Activated B cell treated with CpG ODN at 0.5 μM for 24 hours (primary cell): ENCODE measurements around the gene AREG. TPM values are rescaled to one million over a fixed set of nuclear protein-coding genes. Genes with fewer than 3 reads are reported as not detected.

Source experiments
- ATAC-seq: fragments of 200-7000 bp; cut with Tn5 transposase; one replicate; pipeline ENCODE4 v1.10.0; 2021; ENCODE audit warnings: low read depth, mild to moderate bottlenecking, moderate library complexity
- CTCF ChIA-PET: fragments of 350-600 bp; sonication (Branson Sonifier 250); formaldehyde crosslinking; loops from one replicate; lab custom pipeline; 2021; ENCODE audit warnings: antibody characterized with exemption; lab: Charles Lee
- POLR2A ChIA-PET: fragments of 350-600 bp; sonication (Branson Sonifier 250); formaldehyde crosslinking; loops from one replicate; lab custom pipeline; 2021; ENCODE audit warnings: antibody characterized with exemption; lab: Charles Lee
- DNase-seq: peaks from one replicate; pipeline ENCODE4 v3.0.0; 2022
- H3K27ac Mint-ChIP-seq: one replicate; pipeline ENCODE4 v1.8.0; 2020; ENCODE audit warnings: mixed read lengths
- H3K27me3 Mint-ChIP-seq: one replicate; pipeline ENCODE4 v1.8.0; 2021; ENCODE audit warnings: mixed read lengths
- H3K36me3 Mint-ChIP-seq: one replicate; pipeline ENCODE4 v1.8.0; 2021; ENCODE audit warnings: low read depth, mixed read lengths
- H3K4me1 Mint-ChIP-seq: one replicate; pipeline ENCODE4 v1.8.0; 2021; ENCODE audit warnings: mixed read lengths
- H3K4me3 Mint-ChIP-seq: one replicate; pipeline ENCODE4 v1.8.0; 2020; ENCODE audit warnings: mild to moderate bottlenecking, mixed read lengths
- H3K9me3 Mint-ChIP-seq: one replicate; pipeline ENCODE4 v1.8.0; 2020; ENCODE audit warnings: mixed read lengths
- intact Hi-C: fragments of 100-400 bp; cut with micrococcal nuclease; formaldehyde crosslinking; loops from one replicate; pipeline ENCODE4 v1.15.1; 2024
- total RNA-seq: library from RNA; stranded (reverse); gene quantifications from 2 replicates; pipeline ENCODE4 v1.2.3, GENCODE V29; 2022
- TF ChIP-seq, protein P1 (sequence below): fragments of 200-600 bp; IDR thresholded peaks from one replicate; pipeline ENCODE4 v1.8.0; 2022; ENCODE audit warnings: antibody characterized with exemption, mild to moderate bottlenecking

Gene AREG
- total RNA-seq, 1 donor from 2014 or later, result 2.1 TPM

DNA sequence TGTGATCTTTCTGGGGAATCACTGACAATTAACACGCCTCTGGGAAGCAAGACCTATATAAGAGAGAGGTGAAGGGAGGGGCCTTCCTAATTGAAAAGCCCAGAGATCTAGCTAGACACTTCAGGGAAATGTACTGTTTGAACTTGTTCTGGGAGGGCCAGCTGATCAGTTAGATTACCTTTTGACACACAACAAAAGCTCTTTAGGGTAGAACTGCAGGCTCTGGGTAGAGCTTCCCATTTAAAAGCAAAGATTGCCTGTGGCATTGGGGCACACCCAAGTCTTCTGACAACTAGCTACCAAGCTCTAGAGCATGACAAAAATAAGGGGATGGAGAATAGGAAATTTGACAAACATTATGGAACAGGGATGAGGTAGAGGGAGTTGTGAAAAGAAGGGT lies 26.3 kb downstream of the AREG start:
- TF ChIP-seq, protein P1, sequence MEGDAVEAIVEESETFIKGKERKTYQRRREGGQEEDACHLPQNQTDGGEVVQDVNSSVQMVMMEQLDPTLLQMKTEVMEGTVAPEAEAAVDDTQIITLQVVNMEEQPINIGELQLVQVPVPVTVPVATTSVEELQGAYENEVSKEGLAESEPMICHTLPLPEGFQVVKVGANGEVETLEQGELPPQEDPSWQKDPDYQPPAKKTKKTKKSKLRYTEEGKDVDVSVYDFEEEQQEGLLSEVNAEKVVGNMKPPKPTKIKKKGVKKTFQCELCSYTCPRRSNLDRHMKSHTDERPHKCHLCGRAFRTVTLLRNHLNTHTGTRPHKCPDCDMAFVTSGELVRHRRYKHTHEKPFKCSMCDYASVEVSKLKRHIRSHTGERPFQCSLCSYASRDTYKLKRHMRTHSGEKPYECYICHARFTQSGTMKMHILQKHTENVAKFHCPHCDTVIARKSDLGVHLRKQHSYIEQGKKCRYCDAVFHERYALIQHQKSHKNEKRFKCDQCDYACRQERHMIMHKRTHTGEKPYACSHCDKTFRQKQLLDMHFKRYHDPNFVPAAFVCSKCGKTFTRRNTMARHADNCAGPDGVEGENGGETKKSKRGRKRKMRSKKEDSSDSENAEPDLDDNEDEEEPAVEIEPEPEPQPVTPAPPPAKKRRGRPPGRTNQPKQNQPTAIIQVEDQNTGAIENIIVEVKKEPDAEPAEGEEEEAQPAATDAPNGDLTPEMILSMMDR, result no peak
- no peaks in the 10 kb centered on the region for H3K4me1 Mint-ChIP-seq
- no peak overlapping the region for H3K4me3 Mint-ChIP-seq
- no peak for DNase-seq
- no peaks in the 10 kb centered on the region for H3K36me3 Mint-ChIP-seq
- peaks cover 16% of the 10 kb centered on the region for H3K27me3 Mint-ChIP-seq
- POLR2A ChIA-PET, result no interaction called here
- no peaks in the 10 kb centered on the region for H3K9me3 Mint-ChIP-seq
- intact Hi-C loops, result no loop called here
- H3K27ac Mint-ChIP-seq, result no peak overlapping the region
- CTCF ChIA-PET, result no interaction called here
- no peak for ATAC-seq

DNA sequence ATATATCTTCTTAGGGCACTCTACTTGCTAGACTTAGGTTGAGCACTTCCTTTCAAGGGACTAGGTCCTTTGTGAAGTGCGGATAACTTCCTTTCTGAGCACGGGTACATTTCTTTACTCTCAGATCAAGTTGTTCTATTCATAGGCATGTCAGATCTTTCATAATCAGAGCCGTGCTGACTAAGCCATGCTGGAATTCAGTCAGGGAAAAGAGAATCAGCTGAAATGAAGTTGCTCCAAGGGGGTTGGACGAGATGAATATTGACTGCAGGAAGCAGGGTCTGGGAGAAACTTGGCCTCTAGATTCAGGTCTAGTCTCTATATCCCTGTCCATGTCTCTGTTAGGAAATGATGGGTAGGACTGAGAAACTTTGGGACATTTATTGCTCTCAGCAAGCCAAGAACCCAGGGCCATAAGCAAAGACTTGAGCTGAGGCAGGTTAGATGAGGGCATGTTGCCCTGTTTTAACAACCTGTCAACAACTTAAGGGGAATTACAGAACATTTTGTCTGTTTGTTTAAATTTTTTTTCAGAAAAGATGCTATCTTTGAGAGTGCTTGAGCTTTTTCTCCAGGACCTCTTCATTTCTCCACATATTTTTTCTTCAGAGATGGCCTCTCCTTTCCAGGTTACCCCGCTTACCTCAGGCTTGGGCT lies 28.3 kb downstream of the AREG start:
- Mint-ChIP-seq H3K27ac (no peak overlapping the region), H3K9me3 (no peaks in the 10 kb centered on the region), H3K4me1 (no peaks in the 10 kb centered on the region), H3K4me3 (no peak overlapping the region), H3K27me3 (peaks cover 18% of the 10 kb centered on the region), H3K36me3 (no peaks in the 10 kb centered on the region)
- ATAC-seq, result no peak
- no peak for DNase-seq
- TF ChIP-seq, protein P1, result no peak
- intact Hi-C loops, result no loop called here
- POLR2A ChIA-PET, result no interaction called here
- CTCF ChIA-PET, result interaction anchor here (0.6 kb wide), 1 partner anchor 31 kb away, joined by 3 read pairs; no protein-coding TSS in a partner anchor

DNA sequence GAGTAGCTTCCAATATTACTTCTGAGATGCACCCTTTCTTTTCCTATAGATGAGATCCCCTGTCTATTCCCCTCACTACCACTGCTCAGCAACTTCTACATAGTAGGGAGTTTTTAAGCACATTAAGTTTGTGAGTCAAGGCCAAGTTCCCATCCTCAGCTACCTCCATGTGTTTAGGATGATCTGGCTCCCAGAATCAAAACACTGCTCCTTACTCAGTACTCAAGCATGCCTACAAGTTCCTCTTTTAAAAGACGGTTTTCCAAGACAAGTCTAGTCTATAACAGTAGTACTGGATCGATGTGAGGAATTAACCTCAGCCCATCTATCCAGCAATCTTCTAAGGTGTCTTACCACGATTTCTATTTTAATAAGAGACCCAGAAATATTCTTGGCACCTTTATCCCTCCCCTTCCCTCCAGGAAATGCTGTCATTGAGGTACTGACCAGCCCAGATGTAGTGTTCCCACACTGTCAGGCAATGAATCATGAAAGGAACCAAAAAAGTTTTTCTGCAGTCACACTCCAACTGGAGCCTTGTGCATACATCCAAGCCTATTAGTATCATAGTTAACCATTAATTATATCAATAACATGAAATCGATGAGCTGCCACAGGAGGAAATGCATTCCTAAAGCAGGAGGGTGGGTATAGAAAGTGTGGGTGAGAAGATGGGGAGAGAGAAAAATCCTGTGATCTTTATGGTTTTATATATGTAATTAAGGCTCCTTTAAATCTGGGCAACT lies 29.6 kb downstream of the AREG start:
- ATAC-seq, result no peak
- ChIA-PET CTCF (no interaction called here), POLR2A (no interaction called here)
- Mint-ChIP-seq H3K27ac (no peak overlapping the region), H3K36me3 (no peaks in the 10 kb centered on the region), H3K27me3 (peaks cover 18% of the 10 kb centered on the region), H3K4me1 (no peaks in the 10 kb centered on the region), H3K9me3 (no peaks in the 10 kb centered on the region), H3K4me3 (no peak overlapping the region)
- intact Hi-C loops, result no loop called here
- no peak for DNase-seq
- TF ChIP-seq, protein P1, result no peak

DNA sequence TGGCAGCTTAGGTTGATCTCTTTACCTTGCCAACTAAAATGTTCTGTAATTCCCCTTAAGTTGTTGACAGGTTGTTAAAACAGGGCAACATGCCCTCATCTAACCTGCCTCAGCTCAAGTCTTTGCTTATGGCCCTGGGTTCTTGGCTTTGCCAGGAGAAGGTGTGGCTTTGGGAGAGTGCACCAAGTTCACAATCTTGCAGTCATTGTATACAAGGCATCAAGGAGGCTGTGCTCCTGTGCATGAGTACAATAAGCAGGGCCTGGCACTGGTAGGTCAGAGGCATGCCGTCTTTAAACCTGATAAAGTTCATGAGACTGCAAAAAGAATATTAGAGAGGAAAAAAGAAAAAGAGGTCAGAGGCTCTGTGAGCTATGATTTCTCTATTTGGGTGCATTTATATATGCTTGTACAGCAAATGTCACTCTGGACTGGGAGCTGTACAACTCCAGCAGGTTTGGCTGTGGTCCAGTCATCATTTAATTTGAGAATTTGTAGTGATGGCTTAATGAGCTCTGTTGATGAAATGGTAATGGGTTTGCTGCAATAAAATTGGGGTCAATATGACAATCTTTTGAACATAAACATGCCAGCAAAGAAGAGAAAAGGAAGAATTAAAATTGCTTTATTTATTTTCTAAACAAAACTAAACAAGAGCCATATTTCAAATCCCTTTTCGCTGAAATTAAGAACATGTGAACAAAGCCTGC lies 30.3 kb downstream of the AREG start:
- Mint-ChIP-seq H3K9me3 (no peaks in the 10 kb centered on the region), H3K27me3 (peaks cover 18% of the 10 kb centered on the region), H3K27ac (no peak overlapping the region), H3K4me3 (no peak overlapping the region), H3K36me3 (no peaks in the 10 kb centered on the region), H3K4me1 (no peaks in the 10 kb centered on the region)
- TF ChIP-seq, protein P1, result no peak
- DNase-seq (no peak), ATAC-seq (no peak)
- ChIA-PET POLR2A (no interaction called here), CTCF (no interaction called here)
- intact Hi-C loops, result no loop called here

DNA sequence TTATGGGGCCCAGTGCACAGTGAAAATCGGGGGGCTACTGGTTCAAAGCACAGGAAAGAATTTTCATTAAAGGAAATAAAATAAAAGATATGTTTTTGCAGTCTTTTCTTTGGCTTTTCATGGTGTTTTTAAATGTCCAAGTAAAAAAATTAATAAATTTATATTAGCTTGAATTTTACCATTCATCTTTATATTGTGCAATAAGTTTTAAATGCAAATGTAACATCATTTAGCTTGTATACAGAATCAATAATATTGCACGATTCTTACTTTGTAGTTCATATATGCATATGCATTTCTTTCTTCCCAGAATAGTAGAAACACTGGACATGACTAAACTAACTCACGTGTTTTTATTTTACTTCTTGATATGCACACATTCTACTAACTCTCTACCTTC lies 31.0 kb downstream of the AREG start:
- Mint-ChIP-seq H3K4me3 (no peak overlapping the region), H3K4me1 (no peaks in the 10 kb centered on the region), H3K9me3 (no peaks in the 10 kb centered on the region), H3K36me3 (no peaks in the 10 kb centered on the region), H3K27me3 (peaks cover 18% of the 10 kb centered on the region), H3K27ac (no peak overlapping the region)
- DNase-seq (no peak), ATAC-seq (no peak)
- TF ChIP-seq, protein P1, result no peak
- POLR2A ChIA-PET, result no interaction called here
- CTCF ChIA-PET, result no interaction called here
- intact Hi-C loops, result no loop called here
